Measurements from ENCODE around the gene HSPB8. TPM values are rescaled to one million over a fixed set of nuclear protein-coding genes. Genes with fewer than 3 reads are reported as not detected.

The HSPB8 gene
- total RNA-seq, 1 donor from 2014 or later = 94.5 TPM

DNA sequence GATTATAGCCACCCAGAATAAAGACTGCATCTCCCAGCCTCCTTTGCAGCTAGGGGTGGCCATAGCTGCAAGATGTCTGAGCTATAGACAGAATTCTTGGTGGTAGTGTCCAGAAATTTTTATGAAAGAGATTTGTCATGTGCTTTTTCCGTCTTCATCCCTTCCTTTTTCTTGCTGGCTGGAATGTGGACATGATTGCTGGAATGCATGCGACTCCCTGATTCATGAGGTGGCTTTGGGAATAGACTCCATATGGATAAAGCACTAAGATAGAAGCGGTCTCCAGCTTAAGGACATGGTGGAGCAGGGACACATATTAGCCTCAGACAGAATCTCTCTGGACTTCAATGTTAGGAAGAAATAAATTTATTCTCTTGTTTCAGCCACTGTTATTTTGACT, 10.0 kb upstream of the HSPB8 start:
- H3K4me1 ChIP-seq (ENCODE audit: control insufficient read depth in 3 of 3, insufficient read depth in 3 of 3, low read length in 3 of 3) = peaks cover 0 to 13% (median 0%) of the 10 kb centered on the region in 3 donors
- no peak overlapping the region for H3K4me3 ChIP-seq (ENCODE audit: low read length in 3 of 3)
- H3K27me3 ChIP-seq (ENCODE audit: control insufficient read depth in 3 of 3, insufficient read depth in 3 of 3, low read length in 3 of 3) = no peaks in the 10 kb centered on the region
- no peak overlapping the region for H3K9ac ChIP-seq (ENCODE audit: low read depth in 1 of 3, low read length in 3 of 3)
- no peaks in the 10 kb centered on the region for H3K36me3 ChIP-seq (ENCODE audit: control insufficient read depth in 3 of 3, insufficient read depth in 3 of 3, low read length in 3 of 3)
- H3K9me3 ChIP-seq (ENCODE audit: control insufficient read depth in 3 of 3, low read length in 3 of 3) = no peaks in the 10 kb centered on the region
- H3K27ac ChIP-seq (ENCODE audit: low read depth, low read length) = no peak overlapping the region

DNA sequence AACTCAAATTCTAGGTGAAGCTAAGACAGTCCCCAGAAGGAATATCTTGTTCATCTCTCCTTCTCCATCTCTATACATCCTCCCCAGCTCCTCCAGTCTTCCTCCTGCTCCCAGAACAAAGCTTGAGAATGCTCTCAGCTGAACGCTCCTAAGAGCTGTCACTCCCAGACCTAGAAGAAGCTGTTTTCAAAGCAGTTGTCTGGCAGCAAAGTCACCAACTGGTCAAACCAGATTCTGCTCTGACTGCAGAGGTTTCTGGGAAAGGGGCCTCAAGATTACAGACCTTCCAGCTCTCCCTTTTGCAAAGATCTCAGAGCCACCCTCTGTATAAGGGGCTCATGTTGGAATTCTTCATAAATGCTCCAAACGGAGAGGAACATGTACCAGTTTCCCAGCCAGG, 9.6 kb upstream of the HSPB8 start:
- Histone ChIP-seq H3K36me3 (ENCODE audit: control insufficient read depth in 3 of 3, insufficient read depth in 3 of 3, low read length in 3 of 3) (no peaks in the 10 kb centered on the region), H3K4me1 (ENCODE audit: control insufficient read depth in 3 of 3, insufficient read depth in 3 of 3, low read length in 3 of 3) (peaks cover 0 to 11% (median 0%) of the 10 kb centered on the region in 3 donors), H3K4me3 (ENCODE audit: low read length in 3 of 3) (no peak overlapping the region), H3K9me3 (ENCODE audit: control insufficient read depth in 3 of 3, low read length in 3 of 3) (no peaks in the 10 kb centered on the region), H3K27me3 (ENCODE audit: control insufficient read depth in 3 of 3, insufficient read depth in 3 of 3, low read length in 3 of 3) (no peaks in the 10 kb centered on the region), H3K9ac (ENCODE audit: low read depth in 1 of 3, low read length in 3 of 3) (no peak overlapping the region), H3K27ac (ENCODE audit: low read depth, low read length) (no peak overlapping the region)

DNA sequence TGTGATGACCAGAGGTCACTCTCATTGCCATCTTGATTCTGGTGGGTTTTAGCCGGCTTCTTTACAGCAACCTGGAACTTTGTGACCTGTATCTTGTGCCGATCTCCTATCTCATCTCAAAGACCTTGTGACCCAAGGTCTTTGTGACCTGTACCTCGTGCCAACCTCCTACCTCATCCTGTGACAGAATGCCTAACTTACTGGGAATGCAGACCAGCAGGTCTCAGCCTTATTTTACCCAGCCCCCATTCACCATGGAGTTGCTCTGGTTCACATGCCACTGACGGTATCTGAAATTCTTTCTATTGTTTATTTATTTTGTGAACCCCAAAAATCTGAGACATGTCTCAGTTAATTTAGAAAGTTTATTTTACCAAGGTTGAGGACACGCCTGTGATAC, 7.4 kb upstream of the HSPB8 start:
- no peaks in the 10 kb centered on the region for H3K36me3 ChIP-seq (ENCODE audit: control insufficient read depth in 3 of 3, insufficient read depth in 3 of 3, low read length in 3 of 3)
- no peaks in the 10 kb centered on the region for H3K9me3 ChIP-seq (ENCODE audit: control insufficient read depth in 3 of 3, low read length in 3 of 3)
- no peak overlapping the region for H3K9ac ChIP-seq (ENCODE audit: low read depth in 1 of 3, low read length in 3 of 3)
- H3K27ac ChIP-seq (ENCODE audit: low read depth, low read length) = no peak overlapping the region
- H3K27me3 ChIP-seq (ENCODE audit: control insufficient read depth in 3 of 3, insufficient read depth in 3 of 3, low read length in 3 of 3) = no peaks in the 10 kb centered on the region
- H3K4me1 ChIP-seq (ENCODE audit: control insufficient read depth in 3 of 3, insufficient read depth in 3 of 3, low read length in 3 of 3) = peaks cover 4 to 12% (median 9%) of the 10 kb centered on the region in 3 donors
- H3K4me3 ChIP-seq (ENCODE audit: low read length in 3 of 3) = no peak overlapping the region

DNA sequence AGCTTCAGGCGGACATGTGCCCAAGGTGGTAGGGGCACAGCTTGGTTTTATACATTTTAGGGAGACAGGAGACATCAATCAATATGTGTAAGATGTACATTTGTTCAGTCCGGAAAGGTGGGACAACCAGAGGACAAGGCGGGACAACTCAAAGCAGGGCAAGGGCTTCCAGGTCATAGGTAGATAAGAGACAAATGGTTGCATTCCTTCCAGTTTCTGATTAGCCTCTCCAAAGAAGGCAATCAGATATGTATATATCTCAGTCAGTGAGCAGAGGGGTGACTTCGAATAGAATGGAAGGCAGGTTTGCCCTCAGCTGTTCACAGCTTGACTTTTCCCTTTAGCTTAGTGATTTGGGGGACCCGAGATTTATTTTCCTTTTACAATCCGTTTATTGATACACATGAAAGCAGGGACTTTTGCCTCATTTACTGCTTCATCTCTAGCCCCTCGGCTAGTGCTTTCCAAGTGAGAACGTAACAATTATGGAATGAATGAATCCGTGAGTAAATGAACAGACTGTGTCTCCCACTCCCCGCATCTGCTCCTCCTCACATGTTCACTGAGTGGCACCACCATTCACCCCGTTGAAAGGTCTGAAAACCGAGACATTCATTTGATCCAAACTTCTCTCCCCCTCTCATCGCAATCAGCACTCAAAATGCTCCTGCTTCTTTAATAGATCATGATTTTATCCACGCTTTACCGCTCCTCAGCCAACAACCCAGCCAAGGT, 6.9 kb upstream of the HSPB8 start:
- no peaks in the 10 kb centered on the region for H3K9me3 ChIP-seq (ENCODE audit: control insufficient read depth in 3 of 3, low read length in 3 of 3)
- no peaks in the 10 kb centered on the region for H3K36me3 ChIP-seq (ENCODE audit: control insufficient read depth in 3 of 3, insufficient read depth in 3 of 3, low read length in 3 of 3)
- H3K4me3 ChIP-seq (ENCODE audit: low read length in 3 of 3) = no peak overlapping the region
- H3K9ac ChIP-seq (ENCODE audit: low read depth in 1 of 3, low read length in 3 of 3) = no peak overlapping the region
- H3K27me3 ChIP-seq (ENCODE audit: control insufficient read depth in 3 of 3, insufficient read depth in 3 of 3, low read length in 3 of 3) = no peaks in the 10 kb centered on the region
- H3K27ac ChIP-seq (ENCODE audit: low read depth, low read length) = no peak overlapping the region
- peaks cover 8 to 17% (median 14%) of the 10 kb centered on the region in 3 donors for H3K4me1 ChIP-seq (ENCODE audit: control insufficient read depth in 3 of 3, insufficient read depth in 3 of 3, low read length in 3 of 3)

DNA sequence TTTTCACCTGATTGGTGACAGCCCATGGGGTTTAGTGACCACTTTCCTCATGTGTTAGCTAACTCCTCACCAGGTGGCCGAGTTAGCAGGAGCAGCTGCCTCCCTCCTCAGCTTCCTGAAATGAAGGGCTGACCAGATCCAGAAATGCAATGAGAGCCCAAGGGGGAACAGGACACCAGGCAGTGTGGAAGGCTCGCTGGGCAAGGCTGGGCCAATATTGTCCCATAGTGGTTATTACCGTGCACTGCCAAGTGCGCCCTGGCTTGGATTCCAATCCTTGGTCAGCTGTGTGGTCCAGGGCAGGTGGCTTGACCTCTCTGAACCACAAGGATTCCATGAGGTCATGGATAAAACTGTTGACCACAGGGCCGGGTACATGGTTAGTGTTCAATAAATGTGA, 3.6 kb upstream of the HSPB8 start:
- H3K27ac ChIP-seq (ENCODE audit: low read depth, low read length) = peak overlapping the region; percentile 97
- H3K9me3 ChIP-seq (ENCODE audit: control insufficient read depth in 3 of 3, low read length in 3 of 3) = no peaks in the 10 kb centered on the region
- H3K9ac ChIP-seq (ENCODE audit: low read depth in 1 of 3, low read length in 3 of 3) = peak overlapping the region in 1 of 3 donors; percentile 92
- peaks cover 0 to 7% (median 3%) of the 10 kb centered on the region in 3 donors for H3K36me3 ChIP-seq (ENCODE audit: control insufficient read depth in 3 of 3, insufficient read depth in 3 of 3, low read length in 3 of 3)
- no peaks in the 10 kb centered on the region for H3K27me3 ChIP-seq (ENCODE audit: control insufficient read depth in 3 of 3, insufficient read depth in 3 of 3, low read length in 3 of 3)
- H3K4me1 ChIP-seq (ENCODE audit: control insufficient read depth in 3 of 3, insufficient read depth in 3 of 3, low read length in 3 of 3) = peaks cover 25 to 32% (median 25%) of the 10 kb centered on the region in 3 donors
- H3K4me3 ChIP-seq (ENCODE audit: low read length in 3 of 3) = no peak overlapping the region

- peak overlapping the region; percentile 89 to 99 (median 92) for H3K9ac ChIP-seq (ENCODE audit: low read depth in 1 of 3, low read length in 3 of 3)
- H3K27ac ChIP-seq (ENCODE audit: low read depth, low read length) = peak overlapping the region; percentile 97
- no peaks in the 10 kb centered on the region for H3K9me3 ChIP-seq (ENCODE audit: control insufficient read depth in 3 of 3, low read length in 3 of 3)
- H3K36me3 ChIP-seq (ENCODE audit: control insufficient read depth in 3 of 3, insufficient read depth in 3 of 3, low read length in 3 of 3) = peaks cover 2 to 17% (median 14%) of the 10 kb centered on the region in 3 donors
- H3K27me3 ChIP-seq (ENCODE audit: control insufficient read depth in 3 of 3, insufficient read depth in 3 of 3, low read length in 3 of 3) = no peaks in the 10 kb centered on the region
- peak overlapping the region; percentile 79 to 87 (median 83) for H3K4me3 ChIP-seq (ENCODE audit: low read length in 3 of 3)
- H3K4me1 ChIP-seq (ENCODE audit: control insufficient read depth in 3 of 3, insufficient read depth in 3 of 3, low read length in 3 of 3) = peaks cover 27 to 34% (median 29%) of the 10 kb centered on the region in 3 donors
These were observed 2.3 kb upstream of the HSPB8 start for GRCh38 chr12:119176267-119177055.

GRCh38 chr12:119177056-119177325, 1.7 kb upstream of the HSPB8 start:
- Histone ChIP-seq H3K9me3 (ENCODE audit: control insufficient read depth in 3 of 3, low read length in 3 of 3) (no peaks in the 10 kb centered on the region), H3K4me1 (ENCODE audit: control insufficient read depth in 3 of 3, insufficient read depth in 3 of 3, low read length in 3 of 3) (peaks cover 27 to 34% (median 34%) of the 10 kb centered on the region in 3 donors), H3K9ac (ENCODE audit: low read depth in 1 of 3, low read length in 3 of 3) (peak overlapping the region; percentile 67 to 92 (median 89)), H3K36me3 (ENCODE audit: control insufficient read depth in 3 of 3, insufficient read depth in 3 of 3, low read length in 3 of 3) (peaks cover 2 to 22% (median 18%) of the 10 kb centered on the region in 3 donors), H3K27me3 (ENCODE audit: control insufficient read depth in 3 of 3, insufficient read depth in 3 of 3, low read length in 3 of 3) (no peaks in the 10 kb centered on the region), H3K4me3 (ENCODE audit: low read length in 3 of 3) (peak overlapping the region; percentile 44 to 87 (median 83)), H3K27ac (ENCODE audit: low read depth, low read length) (peak overlapping the region; percentile 97)

- Histone ChIP-seq H3K27me3 (ENCODE audit: control insufficient read depth in 3 of 3, insufficient read depth in 3 of 3, low read length in 3 of 3) (no peaks in the 10 kb centered on the region), H3K27ac (ENCODE audit: low read depth, low read length) (peak overlapping the region; percentile 97), H3K9me3 (ENCODE audit: control insufficient read depth in 3 of 3, low read length in 3 of 3) (no peaks in the 10 kb centered on the region), H3K4me3 (ENCODE audit: low read length in 3 of 3) (peak overlapping the region; percentile 12 to 45 (median 20)), H3K9ac (ENCODE audit: low read depth in 1 of 3, low read length in 3 of 3) (peak overlapping the region; percentile 48 to 92 (median 89)), H3K36me3 (ENCODE audit: control insufficient read depth in 3 of 3, insufficient read depth in 3 of 3, low read length in 3 of 3) (peaks cover 2 to 26% (median 18%) of the 10 kb centered on the region in 3 donors), H3K4me1 (ENCODE audit: control insufficient read depth in 3 of 3, insufficient read depth in 3 of 3, low read length in 3 of 3) (peaks cover 27 to 37% (median 35%) of the 10 kb centered on the region in 3 donors)
These were observed 879 bp upstream of the HSPB8 start for GRCh38 chr12:119177724-119178380.

DNA sequence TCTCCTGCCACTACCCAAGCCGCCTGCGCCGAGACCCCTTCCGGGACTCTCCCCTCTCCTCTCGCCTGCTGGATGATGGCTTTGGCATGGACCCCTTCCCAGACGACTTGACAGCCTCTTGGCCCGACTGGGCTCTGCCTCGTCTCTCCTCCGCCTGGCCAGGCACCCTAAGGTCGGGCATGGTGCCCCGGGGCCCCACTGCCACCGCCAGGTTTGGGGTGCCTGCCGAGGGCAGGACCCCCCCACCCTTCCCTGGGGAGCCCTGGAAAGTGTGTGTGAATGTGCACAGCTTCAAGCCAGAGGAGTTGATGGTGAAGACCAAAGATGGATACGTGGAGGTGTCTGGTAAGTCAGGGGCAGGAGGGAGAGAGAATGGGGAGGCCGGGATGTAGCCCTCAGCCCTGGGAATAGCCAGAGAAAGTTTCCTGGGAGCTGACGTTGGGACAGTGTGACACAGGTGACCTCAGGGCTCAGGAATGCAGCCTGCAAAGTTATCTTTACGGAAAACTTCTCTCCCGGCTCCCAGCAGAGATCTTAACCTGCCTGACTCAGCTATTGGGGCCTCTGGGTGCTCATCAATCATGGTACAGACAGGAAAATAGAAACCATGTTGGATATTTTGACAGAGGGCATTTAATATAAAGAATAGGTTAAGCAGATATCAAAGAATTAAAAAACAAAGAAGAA, 747 bp downstream of the HSPB8 start:
- H3K9ac ChIP-seq (ENCODE audit: low read depth in 1 of 3, low read length in 3 of 3) = peak overlapping the region; percentile 96 to 100 (median 96)
- H3K4me3 ChIP-seq (ENCODE audit: low read length in 3 of 3) = peak overlapping the region; percentile 82 to 100 (median 93)
- H3K36me3 ChIP-seq (ENCODE audit: control insufficient read depth in 3 of 3, insufficient read depth in 3 of 3, low read length in 3 of 3) = peaks cover 2 to 30% (median 18%) of the 10 kb centered on the region in 3 donors
- H3K27me3 ChIP-seq (ENCODE audit: control insufficient read depth in 3 of 3, insufficient read depth in 3 of 3, low read length in 3 of 3) = no peaks in the 10 kb centered on the region
- peak overlapping the region; percentile 99 for H3K27ac ChIP-seq (ENCODE audit: low read depth, low read length)
- H3K4me1 ChIP-seq (ENCODE audit: control insufficient read depth in 3 of 3, insufficient read depth in 3 of 3, low read length in 3 of 3) = peaks cover 35 to 45% (median 43%) of the 10 kb centered on the region in 3 donors
- no peaks in the 10 kb centered on the region for H3K9me3 ChIP-seq (ENCODE audit: control insufficient read depth in 3 of 3, low read length in 3 of 3)

All from skeletal muscle tissue (tissue), 4 donors.